Activated T-cell treated with anti-CD3 and anti-CD28 coated beads, Interleukin-2, amount 50 U/mL, for 48 hours (primary cell): ENCODE data around the gene EBI3.
"Not testable (repeated sequence)": the region's sequence is repeated elsewhere in the genome, so short reads cannot be mapped to it uniquely, and the experiment has no call there.

ENCODE experiments used
- DNase-seq, 2 experiments: peaks; one replicate each; pipeline ENCODE4 v3.0.0-alpha.2; 2020

EBI3 gene

DNA sequence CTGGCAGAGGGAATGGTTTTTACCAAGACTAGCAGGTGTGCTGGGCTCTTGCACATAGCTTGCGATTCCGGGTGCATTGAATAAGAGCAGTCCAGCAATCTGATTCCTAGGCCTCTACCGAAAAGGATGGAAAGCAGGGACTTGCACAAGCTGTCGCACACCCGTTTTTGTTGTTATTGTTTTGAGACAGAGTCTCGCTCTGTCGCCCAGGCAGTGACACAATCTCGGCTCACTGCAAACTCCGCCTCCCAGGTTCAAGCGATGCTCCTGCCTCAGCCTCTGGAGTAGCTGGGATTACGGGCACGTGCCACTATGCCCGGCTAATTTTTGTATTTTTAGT lies 5.5 kb downstream of the EBI3 start:
- DNase-seq, result no peak

DNA sequence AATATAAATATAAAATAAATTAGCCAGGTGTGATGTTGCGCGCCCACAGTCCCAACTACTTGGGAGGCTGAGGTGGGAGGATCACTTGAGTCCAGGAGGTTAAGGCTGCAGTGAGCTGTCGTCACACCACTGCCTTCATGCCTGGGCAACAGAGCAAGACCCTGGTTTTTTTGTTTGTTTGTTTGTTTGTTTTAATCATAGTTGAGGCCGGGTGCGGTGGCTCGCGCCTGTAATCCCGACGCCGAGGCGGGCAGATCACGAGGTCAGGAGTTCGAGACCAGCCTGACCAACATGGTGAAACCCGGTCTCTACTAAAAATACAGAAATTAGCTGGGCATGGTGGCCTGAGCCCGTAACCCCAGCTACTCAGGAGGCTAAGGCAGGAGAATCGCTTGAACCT lies 8.2 kb downstream of the EBI3 start:
- DNase-seq, result not testable (repeated sequence)

DNA sequence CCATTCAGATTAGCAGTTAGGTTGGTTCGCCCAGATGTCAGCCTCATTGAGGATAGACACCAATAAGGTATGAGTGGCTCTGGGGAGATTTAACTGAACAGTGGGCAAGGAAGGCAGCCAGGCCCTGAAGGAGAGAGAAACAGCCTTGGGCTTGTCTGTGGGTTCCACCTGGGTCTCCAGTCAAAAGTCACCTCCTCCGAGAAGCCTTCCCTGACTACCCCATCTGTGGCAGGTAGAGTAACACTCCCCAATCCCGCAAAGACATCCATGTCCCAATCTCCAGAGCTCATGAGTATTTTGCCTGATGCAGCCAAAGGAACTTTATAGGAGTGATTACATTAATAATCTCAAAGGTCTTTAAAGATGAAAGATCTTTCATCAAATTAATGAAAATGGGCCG lies 9.5 kb downstream of the EBI3 start:
- DNase-seq, result no peak

DNA sequence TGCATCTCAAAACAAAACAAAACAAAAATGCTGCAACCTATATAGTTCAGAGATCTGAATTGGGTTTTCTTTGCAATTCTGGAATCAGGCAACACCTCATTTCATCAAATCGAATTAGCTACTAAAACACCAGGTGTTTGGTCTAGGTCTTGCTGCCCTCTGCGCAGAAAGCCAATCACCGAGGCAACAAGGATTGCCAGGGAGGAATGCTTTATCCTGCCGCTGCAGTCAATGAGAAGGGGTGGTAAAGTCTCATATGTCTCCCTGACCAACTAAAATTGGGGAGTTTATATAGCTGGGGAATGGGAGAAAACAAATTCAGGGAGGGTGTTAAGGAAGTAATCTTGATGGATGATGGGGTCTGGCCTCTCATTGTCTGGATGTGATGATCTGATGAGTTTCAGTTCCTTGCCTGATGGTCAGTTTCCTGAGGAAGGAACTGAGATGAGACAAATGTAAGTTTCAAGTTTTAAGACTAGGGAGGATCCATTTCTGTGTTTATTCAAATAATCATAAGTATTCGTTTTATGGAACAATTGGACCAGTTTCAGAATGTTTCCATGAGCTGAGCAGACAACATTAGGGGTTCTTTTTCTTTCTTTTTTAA lies 12.6 kb downstream of the EBI3 start:
- DNase-seq, result no peak

DNA sequence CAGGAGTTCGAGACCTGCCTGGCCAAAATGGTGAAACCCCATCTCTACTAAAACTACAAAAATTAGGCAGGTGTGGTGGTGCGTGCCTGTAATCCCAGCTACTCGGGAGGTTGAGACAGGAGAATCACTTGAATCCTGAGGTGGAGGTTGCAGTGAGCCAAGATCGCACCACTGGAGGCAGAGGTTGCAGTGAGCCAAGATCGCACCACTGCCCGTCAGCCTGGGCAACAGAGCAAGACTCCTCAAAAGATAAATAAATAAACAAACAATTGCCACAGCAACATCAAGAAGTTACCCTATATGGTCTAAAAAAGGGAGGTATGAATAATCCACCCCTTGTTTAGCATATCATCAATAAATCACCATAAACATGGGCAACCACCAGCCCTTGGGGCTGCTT lies 16.6 kb downstream of the EBI3 start:
- DNase-seq, result not testable (repeated sequence)

DNA sequence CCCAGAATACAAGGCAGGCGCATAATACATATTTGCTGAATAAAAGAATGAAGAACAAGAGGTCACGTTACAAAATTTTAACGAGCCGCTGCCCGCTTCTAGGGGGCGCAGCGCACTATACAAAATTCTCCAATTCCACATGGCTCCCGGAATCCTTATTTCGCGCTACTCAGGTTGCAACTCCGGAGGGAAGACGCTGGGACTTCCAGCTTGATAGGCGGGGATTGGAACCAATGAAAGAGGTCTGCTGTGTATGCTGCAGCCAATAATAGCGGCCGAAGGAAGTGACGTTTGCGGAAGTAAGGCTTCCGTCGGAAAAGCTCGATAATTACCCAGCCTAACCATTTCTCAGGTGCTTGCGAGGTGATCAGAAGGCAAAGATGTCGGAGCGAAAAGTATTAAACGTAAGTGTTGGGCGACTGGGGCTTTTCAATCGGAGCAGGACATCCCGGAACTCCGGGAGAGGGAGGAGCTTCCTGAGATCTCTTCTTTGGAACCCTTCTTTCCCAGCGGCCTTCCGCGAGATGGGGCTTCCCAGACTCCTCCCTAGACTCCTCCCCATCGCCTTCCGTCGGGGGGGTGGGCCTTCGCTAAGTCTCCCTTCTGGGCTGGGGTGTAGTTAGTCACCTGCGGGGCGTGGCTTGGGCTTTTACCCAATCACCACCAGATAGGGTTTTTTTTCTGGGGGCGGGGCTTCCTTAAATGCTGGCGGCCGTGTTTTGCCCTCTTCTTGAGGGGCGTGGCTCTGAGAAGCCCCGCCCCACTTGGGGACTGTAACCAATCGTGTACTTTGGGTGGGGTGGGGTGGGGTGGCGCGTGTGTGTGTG lies 17.7 kb downstream of the EBI3 start, which contains the start of gene YJU2:
Gene YJU2 (plus strand): TSS at position 314 of the 827 bp plus-strand sequence. CDS start 67 bp downstream, at position 381.
- DNase-seq, result peak; percentile 98

DNA sequence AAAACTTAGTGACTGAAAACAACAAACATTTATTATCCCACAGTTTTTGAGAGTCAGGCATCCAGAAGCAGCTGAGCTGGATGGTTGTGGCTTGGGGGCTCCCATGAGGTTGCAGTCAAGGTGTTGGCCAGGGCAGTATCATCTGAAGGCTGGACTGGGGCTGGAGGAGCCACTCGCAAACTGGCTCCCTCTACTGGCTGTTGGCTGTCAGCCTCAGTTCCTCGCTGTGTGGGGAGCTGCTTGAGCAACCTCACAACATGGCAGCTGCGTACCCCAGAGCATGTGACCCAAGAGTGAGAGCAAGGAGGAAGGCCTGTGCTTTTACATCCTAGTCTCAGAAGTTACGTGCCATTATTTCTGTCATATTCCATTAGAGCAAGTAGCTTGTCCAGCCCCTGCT lies 27.2 kb downstream of the EBI3 start:
- no peak for DNase-seq

GRCh38 chr19:4257025-4257424 lies 27.7 kb downstream of the EBI3 start:
- DNase-seq, result no peak

GRCh38 chr19:4258181-4258580 lies 28.9 kb downstream of the EBI3 start:
- DNase-seq, result no peak

DNA sequence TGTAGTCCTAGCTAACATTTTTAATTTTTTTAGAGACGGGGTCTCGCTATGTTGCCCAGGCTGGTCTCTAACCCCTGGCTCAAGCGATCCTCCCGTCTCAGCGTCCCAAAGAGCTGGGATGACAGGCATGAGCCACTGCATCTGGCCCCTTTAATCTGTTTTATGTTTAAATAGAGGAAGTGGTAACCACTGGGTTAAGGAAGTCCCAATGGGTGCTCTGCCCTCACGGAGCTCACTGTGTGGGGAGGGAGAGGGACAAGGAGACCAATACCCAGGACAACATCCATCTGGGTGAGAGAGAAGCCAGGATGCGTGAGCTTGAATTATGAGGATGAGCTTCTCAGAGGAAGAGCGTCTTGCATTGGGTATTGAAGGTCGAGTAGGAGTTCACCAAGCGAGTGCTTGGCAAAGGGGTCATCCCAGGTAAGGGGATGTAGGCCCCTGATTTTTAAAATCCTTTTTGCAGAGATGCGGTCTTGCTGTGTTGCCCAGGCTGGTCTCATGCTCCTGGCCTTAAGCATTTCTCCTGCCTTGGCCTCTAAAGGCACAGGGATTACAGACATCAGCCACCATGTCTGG lies 31.4 kb downstream of the EBI3 start:
- no peak for DNase-seq

DNA sequence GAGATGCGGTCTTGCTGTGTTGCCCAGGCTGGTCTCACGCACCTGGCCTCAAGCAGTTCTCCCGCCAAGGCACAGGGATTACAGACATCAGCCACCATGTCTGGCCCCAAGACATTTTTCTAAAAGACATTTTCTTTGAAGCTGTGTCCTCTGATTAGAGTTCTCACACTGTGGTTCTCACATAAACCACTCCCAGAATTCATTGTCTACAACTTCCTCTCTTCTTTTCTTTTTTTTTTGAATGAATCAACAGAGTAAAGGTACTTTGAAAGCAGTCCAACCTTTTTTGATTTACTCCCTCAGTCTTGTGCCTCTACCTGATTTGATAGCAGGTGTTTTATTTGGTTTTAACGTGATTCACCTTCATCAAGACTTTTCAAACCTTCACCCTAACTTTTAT lies 35.5 kb downstream of the EBI3 start:
- DNase-seq, result no peak

DNA sequence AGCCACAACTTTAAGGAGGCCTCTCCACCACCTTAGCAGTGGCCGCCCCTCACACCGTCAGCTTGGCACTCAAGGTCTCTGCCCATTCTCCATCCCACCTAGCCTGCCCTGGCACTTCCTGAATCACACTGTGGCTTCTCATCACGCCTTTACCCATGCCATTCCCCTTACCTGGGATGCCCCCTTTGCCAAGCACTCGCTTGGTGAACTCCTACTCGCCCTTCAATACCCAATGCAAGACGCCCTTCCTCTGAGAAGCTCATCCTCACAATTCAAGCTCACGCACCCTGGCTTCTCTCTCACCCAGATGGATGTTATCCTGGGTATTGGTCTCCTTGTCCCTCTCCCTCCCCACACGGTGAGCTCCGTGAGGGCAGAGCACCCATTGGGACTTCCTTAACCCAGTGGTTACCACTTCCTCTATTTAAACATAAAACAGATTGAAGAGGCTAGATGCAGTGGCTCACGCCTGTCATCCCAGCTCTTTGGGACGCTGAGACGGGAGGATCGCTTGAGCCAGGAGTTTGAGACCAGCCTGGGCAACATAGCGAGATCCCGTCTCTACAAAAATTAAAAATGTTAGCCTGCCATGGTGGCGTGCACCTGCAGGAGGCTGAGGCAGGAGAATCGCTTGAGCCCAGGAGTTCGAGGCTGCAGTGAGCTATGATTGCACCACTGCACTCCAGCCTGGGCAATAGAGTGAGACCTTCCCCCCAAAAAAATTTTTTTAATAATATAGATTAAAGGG lies 37.1 kb downstream of the EBI3 start:
- DNase-seq, result no peak

- DNase-seq, result peak; percentile 78 to 79
These were observed 38.0 kb downstream of the EBI3 start for GRCh38 chr19:4267101-4267900.

DNA sequence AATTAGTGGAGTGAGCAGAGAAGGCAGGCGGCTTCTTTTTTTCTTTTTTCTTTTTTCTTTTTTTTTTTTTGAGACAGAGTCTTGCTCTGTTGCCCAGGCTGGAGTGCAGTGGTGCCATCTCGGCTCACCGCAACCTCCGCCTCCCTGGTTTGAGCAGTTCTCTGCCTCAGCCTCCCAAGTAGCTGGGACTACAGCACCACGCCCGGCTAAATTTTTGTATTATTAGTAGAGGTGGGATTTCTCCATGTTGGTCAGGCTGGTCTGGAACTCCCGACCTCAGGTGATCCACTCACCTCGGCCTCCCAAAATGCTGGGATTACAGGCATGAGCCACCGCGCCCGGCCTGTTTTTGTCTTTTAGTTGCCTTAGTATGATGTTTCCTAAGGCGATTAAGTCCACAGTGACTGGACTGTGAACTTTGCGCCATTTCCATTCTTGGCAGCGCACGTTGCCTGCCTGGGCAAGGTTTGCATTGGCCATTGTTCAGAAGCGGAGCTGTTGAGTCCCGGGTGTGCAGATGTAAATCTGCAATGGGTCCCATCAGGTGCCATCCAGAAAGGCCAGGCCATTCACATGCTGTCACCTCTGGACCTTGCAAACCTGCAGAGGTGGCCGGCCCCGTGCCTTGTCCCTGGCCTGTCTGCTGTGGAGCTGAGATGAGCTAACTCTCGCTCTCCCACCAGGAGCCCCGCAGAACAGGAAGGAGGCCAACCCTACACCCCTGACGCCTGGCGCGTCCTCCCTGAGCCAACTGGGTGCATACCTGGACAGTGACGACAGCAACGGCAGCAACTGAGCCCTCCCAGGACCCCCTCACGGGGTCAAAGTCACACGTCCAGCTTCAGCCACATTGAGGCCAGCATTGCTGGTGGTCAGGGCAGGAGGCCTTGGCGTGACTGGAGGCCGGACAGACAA lies 38.8 kb downstream of the EBI3 start:
- no peak for DNase-seq

- no peak for DNase-seq
These were observed 39.6 kb downstream of the EBI3 start for GRCh38 chr19:4268816-4269430.

DNA sequence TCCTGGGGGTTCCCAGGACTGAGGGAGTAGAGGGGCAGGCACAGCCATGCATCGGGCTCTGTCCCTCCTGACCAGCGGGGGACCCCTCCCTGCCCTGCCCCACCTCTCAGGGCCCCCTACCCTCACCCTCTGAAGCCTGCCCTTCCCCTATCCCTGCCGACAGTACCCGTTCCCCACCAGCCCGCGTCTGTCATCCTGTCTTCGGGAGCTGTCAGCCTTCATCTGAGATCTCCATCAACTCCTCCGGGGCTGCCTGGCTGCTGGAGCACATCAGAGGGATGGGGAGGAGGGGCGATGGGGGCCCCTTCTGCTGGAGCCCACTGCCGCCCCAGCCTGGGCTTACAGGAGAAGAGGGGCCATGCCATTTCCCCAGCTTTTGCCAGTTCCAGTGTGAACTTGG lies 43.6 kb downstream of the EBI3 start:
- DNase-seq, result no peak

- DNase-seq, result not testable (repeated sequence)
These were observed 45.0 kb downstream of the EBI3 start for GRCh38 chr19:4274321-4274686.

GRCh38 chr19:4277191-4277696 lies 47.9 kb downstream of the EBI3 start:
- no peak for DNase-seq

DNA sequence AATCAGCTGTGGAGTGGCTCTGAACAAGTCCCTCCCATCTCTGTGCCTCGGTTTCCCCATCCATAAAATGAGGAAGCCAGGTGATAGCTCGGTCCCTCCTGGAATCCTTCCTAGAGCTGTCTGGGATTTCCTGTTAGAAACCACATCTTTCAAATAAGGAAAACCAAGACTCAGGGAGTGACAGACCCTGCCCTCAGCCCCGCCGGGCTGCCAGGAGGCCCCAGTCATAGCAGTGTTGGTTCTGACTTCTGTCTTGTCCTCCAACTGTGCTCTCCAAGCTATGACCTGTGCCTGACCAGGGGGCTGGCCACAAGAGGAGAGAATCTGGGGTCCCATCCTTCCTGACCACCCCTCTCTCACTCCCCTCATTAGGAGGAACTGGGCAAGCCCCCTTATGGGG lies 48.7 kb downstream of the EBI3 start:
- no peak for DNase-seq

- no peak for DNase-seq
These were observed 49.3 kb downstream of the EBI3 start, which contains the start of gene SHD for GRCh38 chr19:4278419-4279266. Gene SHD, plus strand, starts transcription at chr19:4279266. Its CDS starts 798 bp downstream, at chr19:4280064.
